Measurements from ENCODE around the gene RHOBTB1. TPM values are rescaled to one million over a fixed set of nuclear protein-coding genes. Genes with fewer than 3 reads are reported as not detected.

The RHOBTB1 gene
- total RNA-seq, 2 experiments from 2014 or later, result not detected

DNA sequence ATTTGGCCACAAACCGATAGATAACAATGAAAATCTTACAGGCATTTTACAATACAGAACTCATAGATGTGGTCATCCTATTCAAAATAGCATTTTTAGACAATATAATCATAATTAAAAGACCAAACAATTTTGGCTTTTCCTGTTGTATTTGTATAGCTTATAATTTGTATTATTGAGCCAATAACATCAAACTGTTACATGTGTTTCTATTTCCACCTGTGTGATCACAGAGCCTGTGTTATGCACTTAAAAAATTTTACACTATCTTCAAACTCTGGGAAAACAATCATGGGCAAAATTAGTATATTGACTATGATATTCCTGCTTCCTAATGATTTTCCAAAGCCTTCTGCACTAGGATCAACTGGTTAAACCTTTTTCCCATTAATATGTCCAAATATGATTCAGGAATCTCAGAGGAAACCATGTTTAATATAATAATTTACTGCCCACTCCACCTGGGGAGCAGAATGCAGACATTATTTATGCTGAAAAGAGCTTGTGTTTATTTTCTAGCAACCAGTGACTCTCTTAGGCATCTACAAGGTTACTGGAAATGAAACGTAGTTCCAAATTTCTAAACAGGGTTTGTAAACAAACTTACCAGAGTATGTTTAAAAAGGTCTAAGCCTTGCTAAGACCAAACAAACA is 1.7 kb downstream of the RHOBTB1 start:
- no peaks in the 10 kb centered on the region for H3K9me2 ChIP-seq (ENCODE audit: insufficient read depth, low read length)
- no peaks in the 10 kb centered on the region for H3K4me1 ChIP-seq (ENCODE audit: insufficient read depth, low read length, poor library complexity, severe bottlenecking)
- H3K79me2 ChIP-seq (ENCODE audit: insufficient read depth, low read depth, low read length), result no peaks in the 10 kb centered on the region
- ChIA-PET CTCF (ENCODE audit: unreplicated experiment) (no interaction called here), POLR2A (interaction anchor here (0.7 to 1.0 kb wide), 2 partner anchors 51 to 141 kb away, joined by 3 to 4 read pairs; no protein-coding TSS in a partner anchor)
- intact Hi-C loops (cut with micrococcal nuclease; ENCODE audit: unreplicated experiment), result no loop called here
- no peaks in the 10 kb centered on the region for H4K20me1 ChIP-seq (ENCODE audit: insufficient read depth, low read length)
- no peak overlapping the region for H3K4me3 ChIP-seq (ENCODE audit: low read depth, low read length, poor library complexity, severe bottlenecking)
- no peak overlapping the region for H3K4me2 ChIP-seq (ENCODE audit: low read length)
- TF ChIP-seq EZH2phosphoT487 (IDR thresholded peaks at IDR 0.05; ENCODE audit: borderline replicate concordance, low read depth, low read length) (no peak), CTCF (conservative IDR thresholded peaks at IDR 0.05; ENCODE audit: low read length) (no peak)
- no peak overlapping the region for H2AFZ ChIP-seq (ENCODE audit: low read length)
- BruUV-seq (replicated peaks), result no TSS peak
- no peak overlapping the region for H3K27ac ChIP-seq (ENCODE audit: low read depth, low read length, poor library complexity, severe bottlenecking)
- no peaks in the 10 kb centered on the region for H3K9me3 ChIP-seq (ENCODE audit: low read length)
- H3K36me3 ChIP-seq (ENCODE audit: insufficient read depth, low read length), result no peaks in the 10 kb centered on the region
- no peak for DNase-seq (ENCODE audit: low spot score)

DNA sequence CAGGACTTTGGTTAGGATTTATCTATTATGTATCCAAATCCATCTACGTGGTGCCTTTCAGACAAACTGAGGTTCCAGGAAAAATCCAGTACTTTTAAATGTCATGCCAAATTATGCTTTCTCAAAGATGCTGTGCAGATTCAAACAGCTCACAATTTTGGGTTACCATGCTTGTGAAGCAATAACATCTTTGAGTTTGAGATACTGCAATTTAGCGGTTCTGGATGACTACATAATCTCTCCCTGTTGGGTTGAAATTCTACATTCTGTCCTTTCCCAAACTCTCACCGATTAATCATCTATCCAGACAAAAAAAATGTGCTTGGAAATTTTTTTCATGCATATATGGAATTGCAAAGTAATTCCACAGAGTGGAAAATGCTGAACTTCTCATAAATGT is 3.5 kb downstream of the RHOBTB1 start:
- Histone ChIP-seq H3K4me2 (ENCODE audit: low read length) (no peak overlapping the region), H3K27ac (ENCODE audit: low read depth, low read length, poor library complexity, severe bottlenecking) (no peak overlapping the region), H3K4me3 (ENCODE audit: low read depth, low read length, poor library complexity, severe bottlenecking) (no peak overlapping the region), H3K4me1 (ENCODE audit: insufficient read depth, low read length, poor library complexity, severe bottlenecking) (no peaks in the 10 kb centered on the region), H4K20me1 (ENCODE audit: insufficient read depth, low read length) (no peaks in the 10 kb centered on the region), H3K36me3 (ENCODE audit: insufficient read depth, low read length) (no peaks in the 10 kb centered on the region), H3K9me3 (ENCODE audit: low read length) (no peaks in the 10 kb centered on the region), H3K9me2 (ENCODE audit: insufficient read depth, low read length) (no peaks in the 10 kb centered on the region), H2AFZ (ENCODE audit: low read length) (no peak overlapping the region), H3K79me2 (ENCODE audit: insufficient read depth, low read depth, low read length) (no peaks in the 10 kb centered on the region)
- TF ChIP-seq EZH2phosphoT487 (IDR thresholded peaks at IDR 0.05; ENCODE audit: borderline replicate concordance, low read depth, low read length) (no peak), CTCF (conservative IDR thresholded peaks at IDR 0.05; ENCODE audit: low read length) (no peak)
- no peak for DNase-seq (ENCODE audit: low spot score)
- no TSS peak for BruUV-seq (replicated peaks)
- ChIA-PET POLR2A (interaction anchor here (0.5 to 1.9 kb wide), 3 partner anchors 9 to 54 kb away, joined by 3 to 5 read pairs (median 3); no protein-coding TSS in a partner anchor), CTCF (ENCODE audit: unreplicated experiment) (no interaction called here)
- intact Hi-C loops (cut with micrococcal nuclease; ENCODE audit: unreplicated experiment), result no loop called here

Data from OCI-LY7 (cell line).